ENCODE measurements around the gene BTBD9.
"Not testable (repeated sequence)": the region's sequence is repeated elsewhere in the genome, so short reads cannot be mapped to it uniquely, and the experiment has no call there.

BTBD9 gene

DNA sequence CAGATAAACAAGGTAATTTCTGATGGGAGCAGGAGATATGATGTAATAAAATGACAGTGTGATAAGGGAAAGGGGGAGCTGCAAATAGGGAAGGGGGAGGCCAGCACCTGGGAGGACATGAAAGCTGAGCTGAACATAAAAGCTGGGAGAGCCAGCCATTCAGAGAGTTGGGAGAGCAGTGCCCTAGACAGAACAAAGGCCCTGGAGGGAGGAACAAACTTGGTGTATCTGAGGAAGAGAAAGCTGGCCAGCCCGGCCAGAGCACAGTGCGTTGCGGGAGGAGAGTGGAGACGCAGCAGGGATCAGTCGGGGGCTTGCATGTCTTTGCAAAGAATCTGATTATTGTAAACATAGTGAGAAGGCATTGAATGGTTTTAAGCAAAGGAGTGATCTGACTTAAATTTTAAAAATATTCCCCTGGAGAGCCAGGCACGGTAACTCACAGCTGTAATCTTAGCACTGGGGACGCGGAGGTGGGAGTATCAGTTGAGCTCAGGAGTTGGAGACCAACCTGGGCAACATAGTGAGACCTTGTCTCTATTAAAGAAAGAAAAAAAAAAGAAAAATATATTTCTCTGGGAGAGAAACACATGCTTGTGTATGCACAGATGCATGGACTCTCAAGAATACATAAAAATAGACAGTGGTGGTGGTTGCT lies 502.0 kb downstream of the BTBD9 start:
- in situ Hi-C loops (cut with MboI; ENCODE audit: low sequenced_read_pairs) = no loop called here

GRCh38 chr6:38136547-38136946 lies 503.2 kb downstream of the BTBD9 start:
- in situ Hi-C loops (cut with MboI; ENCODE audit: low sequenced_read_pairs) = no loop called here

DNA sequence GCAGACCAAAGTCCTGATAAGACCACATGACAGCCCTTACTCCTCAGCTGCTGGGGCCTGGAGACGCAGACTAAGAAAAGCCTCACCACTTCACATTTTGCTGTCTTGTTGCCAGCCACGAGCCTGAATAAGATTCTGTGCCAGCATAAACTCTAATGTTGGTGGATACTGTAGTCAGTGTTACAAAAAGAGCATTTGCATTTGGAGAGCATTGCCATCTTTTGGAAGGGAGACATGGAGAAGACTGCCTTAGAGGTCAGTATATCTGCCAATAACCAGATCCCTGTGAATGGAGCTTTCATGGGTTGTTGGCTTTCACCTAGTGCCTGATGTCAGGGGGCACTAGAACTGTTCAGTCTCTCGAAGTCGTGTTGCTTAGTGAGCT lies 505.0 kb downstream of the BTBD9 start:
- in situ Hi-C loops (cut with MboI; ENCODE audit: low sequenced_read_pairs) = no loop called here

- in situ Hi-C loops (cut with MboI; ENCODE audit: low sequenced_read_pairs) = no loop called here
Observed at GRCh38 chr6:38133932-38134703, 505.6 kb downstream of the BTBD9 start.

GRCh38 chr6:38131527-38131965 lies 508.2 kb downstream of the BTBD9 start:
- in situ Hi-C loops (cut with MboI; ENCODE audit: low sequenced_read_pairs) = no loop called here

GRCh38 chr6:38127284-38127683 lies 512.4 kb downstream of the BTBD9 start:
- in situ Hi-C loops (cut with MboI; ENCODE audit: low sequenced_read_pairs) = no loop called here

- in situ Hi-C loops (cut with MboI; ENCODE audit: low sequenced_read_pairs) = not testable (repeated sequence)
Observed at GRCh38 chr6:38124224-38124926, 515.4 kb downstream of the BTBD9 start.

DNA sequence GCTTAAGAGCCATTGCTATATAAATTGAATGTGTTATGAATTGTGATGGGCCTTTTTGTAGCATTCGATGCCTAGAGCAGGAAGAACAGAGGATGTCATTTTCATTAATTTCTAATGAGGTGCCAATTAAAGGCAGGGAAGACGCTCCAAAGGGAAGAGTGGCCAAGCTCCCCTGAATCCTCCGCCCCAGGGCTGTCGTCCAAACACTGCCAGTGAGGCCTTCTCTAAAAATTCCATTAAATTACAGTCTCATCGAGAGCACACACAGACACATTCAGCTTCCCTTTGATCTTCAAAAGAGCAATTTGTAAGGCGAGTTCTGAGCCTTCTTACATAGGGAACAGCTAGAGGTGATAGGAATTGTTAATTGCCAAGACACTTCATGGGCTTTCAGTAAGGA lies 520.2 kb downstream of the BTBD9 start:
- in situ Hi-C loops (cut with MboI; ENCODE audit: low sequenced_read_pairs) = no loop called here

DNA sequence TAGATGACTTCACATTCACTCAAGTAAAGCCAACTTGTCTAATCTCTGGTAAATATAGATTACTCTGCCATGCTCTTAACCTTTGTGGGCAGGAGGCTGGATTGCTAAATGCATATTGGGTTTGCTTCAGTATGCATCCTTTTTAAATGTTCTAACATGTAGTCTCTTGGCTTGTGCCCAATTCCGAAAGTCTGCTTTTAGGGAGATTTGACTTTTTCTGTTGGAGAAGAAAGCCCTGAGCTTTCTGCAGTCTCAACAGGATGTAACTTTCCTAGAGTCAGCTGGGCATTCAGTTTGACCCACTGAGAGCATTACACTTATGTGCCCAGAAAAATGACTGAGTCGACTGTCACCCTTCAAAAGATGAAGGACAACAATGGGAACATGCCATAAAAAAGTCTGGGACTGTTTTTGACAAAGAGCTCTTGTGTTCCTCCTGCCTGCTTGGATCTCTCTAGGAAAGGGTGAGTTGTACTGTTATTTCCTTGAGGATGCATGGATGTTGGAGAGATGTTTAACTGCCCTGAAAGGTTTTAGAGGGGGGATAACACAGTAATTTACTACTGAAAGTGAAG lies 520.9 kb downstream of the BTBD9 start:
- in situ Hi-C loops (cut with MboI; ENCODE audit: low sequenced_read_pairs) = no loop called here

Data from HL-60/S4 treated with phorbol 12-myristate 13-acetate at 8.2 ng/mL for 4 days and 3 days (cell line).